Activated CD4-positive, alpha-beta T cell treated with anti-CD3 and anti-CD28 coated beads, Interleukin-2, amount 10 ng/mL, durations not matched to agents 7 days and 5 days (primary cell): ENCODE measurements around the gene CCDC78. TPM values are rescaled to one million over a fixed set of nuclear protein-coding genes. Genes with fewer than 3 reads are reported as not detected.
A peak's percentile ranks its signal among the peaks of the same experiment; 100 is the strongest.
"Not testable (repeated sequence)": the region's sequence is repeated elsewhere in the genome, so short reads cannot be mapped to it uniquely, and the experiment has no call there.

Experiments
- CTCF ChIA-PET: fragments of 350-600 bp; sonication (Branson Sonifier 250); formaldehyde crosslinking; loops from one replicate; lab custom pipeline; 2021; ENCODE audit warnings: antibody characterized with exemption; lab: Charles Lee
- POLR2A ChIA-PET: fragments of 350-600 bp; sonication (Branson Sonifier 250); formaldehyde crosslinking; loops from one replicate; lab custom pipeline; 2021; ENCODE audit warnings: antibody characterized with exemption; lab: Charles Lee
- DNase-seq: peaks from one replicate; pipeline ENCODE4 v3.0.0-alpha.2; 2020
- H3K27ac Mint-ChIP-seq: one replicate; pipeline ENCODE4 v1.8.0; 2021; ENCODE audit warnings: mild to moderate bottlenecking, moderate library complexity, mixed read lengths
- H3K27me3 Mint-ChIP-seq: one replicate; pipeline ENCODE4 v1.8.0; 2021; ENCODE audit warnings: mixed read lengths
- H3K36me3 Mint-ChIP-seq: one replicate; pipeline ENCODE4 v1.8.0; 2021; ENCODE audit warnings: low read depth, mixed read lengths
- H3K4me1 Mint-ChIP-seq: one replicate; pipeline ENCODE4 v1.8.0; 2021; ENCODE audit warnings: mixed read lengths
- H3K4me3 Mint-ChIP-seq: one replicate; pipeline ENCODE4 v1.8.0; 2021; ENCODE audit warnings: mild to moderate bottlenecking, moderate library complexity, mixed read lengths
- H3K9me3 Mint-ChIP-seq: one replicate; pipeline ENCODE4 v1.8.0; 2021; ENCODE audit warnings: mixed read lengths
- total RNA-seq, 2 experiments: library from RNA; stranded (reverse); gene quantifications; one replicate each; pipeline ENCODE4 v1.2.3, GENCODE V29; 2021

CCDC78 gene
- total RNA-seq, 2 experiments from 2014 or later = 1.6 to 2.3 TPM

DNA sequence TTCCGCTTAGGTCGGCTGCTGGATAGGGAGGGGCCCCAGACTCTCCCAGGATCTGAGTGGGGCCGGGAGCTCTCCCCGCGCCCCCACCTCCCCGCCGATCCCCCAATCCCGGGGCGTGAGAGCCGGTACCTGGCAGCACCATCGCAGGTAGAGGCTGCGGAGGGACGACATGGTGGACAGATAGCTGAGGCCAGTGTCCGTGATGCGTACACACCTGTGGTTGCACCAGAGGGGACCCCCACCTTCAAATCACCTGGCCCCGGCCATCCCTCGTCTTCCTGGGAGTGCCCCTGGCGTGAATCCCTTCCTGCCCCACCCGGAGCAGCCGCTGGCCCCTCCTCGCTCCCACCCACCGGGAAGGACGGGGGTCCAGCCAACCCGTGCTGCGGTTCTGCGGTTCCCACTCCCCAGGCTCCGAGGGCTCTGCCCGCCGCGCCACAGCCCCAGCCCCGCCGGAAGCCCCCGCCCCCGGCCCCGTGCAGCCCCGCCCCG, 31.3 kb downstream of the CCDC78 start:
- Mint-ChIP-seq H3K36me3 (peaks cover 4% of the 10 kb centered on the region), H3K27ac (no peak overlapping the region), H3K9me3 (no peaks in the 10 kb centered on the region), H3K27me3 (peaks cover 15% of the 10 kb centered on the region), H3K4me1 (peaks cover 32% of the 10 kb centered on the region), H3K4me3 (peak overlapping the region; percentile 47)
- ChIA-PET POLR2A (interaction anchor here (0.5 to 1.0 kb wide), 2 partner anchors 27 to 310 kb away, joined by 3 read pairs; no protein-coding TSS in a partner anchor), CTCF (interaction anchor here (1.2 to 2.1 kb wide), 3 partner anchors 9 to 21 kb away, joined by 4 to 7 read pairs (median 6); no protein-coding TSS in a partner anchor)
- DNase-seq = no peak

DNA sequence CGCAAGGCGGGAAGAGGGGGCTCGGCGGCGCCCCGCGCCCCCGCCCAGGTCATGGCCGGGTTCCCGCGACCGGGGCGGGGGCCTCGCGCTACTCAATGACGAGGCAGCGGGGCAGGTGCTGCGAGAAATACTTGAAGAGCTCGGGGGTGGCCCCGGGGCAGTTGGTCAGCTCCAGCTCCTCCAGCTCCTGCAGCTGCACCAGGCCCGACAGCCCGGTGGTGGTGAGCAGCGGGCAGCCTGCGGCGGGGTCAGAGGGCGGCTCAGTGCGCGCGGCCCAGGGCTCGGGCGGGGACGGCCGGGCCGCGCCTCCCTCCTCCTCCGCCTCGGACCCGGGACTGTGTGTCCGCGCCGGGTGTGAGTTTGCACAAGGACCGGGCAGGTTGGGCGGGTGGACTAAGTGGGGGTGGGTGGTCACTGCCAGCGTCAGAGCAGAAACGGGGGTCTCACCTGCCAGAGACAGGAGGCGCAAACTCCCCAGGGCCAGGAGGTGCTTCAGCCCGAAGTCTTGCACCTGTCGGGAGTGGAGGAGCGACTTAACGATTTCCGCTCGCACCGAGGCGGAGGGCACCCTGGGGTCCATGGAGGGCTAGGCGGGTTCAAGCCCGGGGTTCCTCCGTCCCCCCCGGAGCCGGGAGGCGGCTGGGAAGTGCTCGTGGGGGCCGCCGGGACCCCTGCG, 31.9 kb downstream of the CCDC78 start:
- Mint-ChIP-seq H3K36me3 (peaks cover 4% of the 10 kb centered on the region), H3K9me3 (no peaks in the 10 kb centered on the region), H3K27me3 (peaks cover 15% of the 10 kb centered on the region), H3K4me3 (peak overlapping the region; percentile 55), H3K4me1 (peaks cover 33% of the 10 kb centered on the region), H3K27ac (peak overlapping the region; percentile 54)
- no peak for DNase-seq
- ChIA-PET POLR2A (no interaction called here), CTCF (interaction anchor here (1.7 kb wide), 1 partner anchor 8 kb away, joined by 6 read pairs; no protein-coding TSS in a partner anchor)

DNA sequence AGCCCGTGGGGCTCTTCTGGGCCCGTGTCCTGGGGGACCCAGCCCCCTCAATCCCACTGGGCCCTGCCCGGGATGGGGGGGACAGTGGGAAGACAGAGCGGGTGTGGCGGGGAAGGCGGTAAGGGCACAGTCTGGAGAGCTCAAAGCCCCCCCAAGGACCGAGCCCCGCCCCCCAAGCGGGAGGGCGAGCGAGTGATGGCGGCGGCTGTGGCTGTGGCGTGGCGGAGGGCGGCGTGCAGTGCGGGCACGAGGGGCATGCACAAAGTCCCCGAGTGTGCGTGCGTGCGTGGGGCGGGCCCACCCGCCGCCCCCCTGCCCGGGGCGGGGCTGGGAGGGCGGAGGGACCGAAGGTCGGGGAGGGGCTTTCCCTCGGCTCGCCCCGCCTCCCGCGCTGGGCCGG, 32.5 kb downstream of the CCDC78 start:
- peaks cover 15% of the 10 kb centered on the region for H3K27me3 Mint-ChIP-seq
- no peak overlapping the region for H3K4me3 Mint-ChIP-seq
- no peak for DNase-seq
- no peak overlapping the region for H3K27ac Mint-ChIP-seq
- CTCF ChIA-PET = interaction anchor here (1.3 kb wide), 1 partner anchor 57 kb away, joined by 3 read pairs; the partner anchor contains the start of gene METTL26
- no peaks in the 10 kb centered on the region for H3K9me3 Mint-ChIP-seq
- peaks cover 34% of the 10 kb centered on the region for H3K4me1 Mint-ChIP-seq
- POLR2A ChIA-PET = no interaction called here
- H3K36me3 Mint-ChIP-seq = peaks cover 4% of the 10 kb centered on the region

GRCh38 chr16:693364-693763, 32.9 kb downstream of the CCDC78 start:
- peaks cover 15% of the 10 kb centered on the region for H3K27me3 Mint-ChIP-seq
- H3K4me1 Mint-ChIP-seq = peaks cover 36% of the 10 kb centered on the region
- peak overlapping the region; percentile 19 for H3K4me3 Mint-ChIP-seq
- no peaks in the 10 kb centered on the region for H3K9me3 Mint-ChIP-seq
- CTCF ChIA-PET = interaction anchor here (1.3 kb wide), 1 partner anchor 57 kb away, joined by 3 read pairs; the partner anchor contains the start of gene METTL26
- H3K36me3 Mint-ChIP-seq = peaks cover 4% of the 10 kb centered on the region
- POLR2A ChIA-PET = no interaction called here
- no peak for DNase-seq
- H3K27ac Mint-ChIP-seq = no peak overlapping the region

DNA sequence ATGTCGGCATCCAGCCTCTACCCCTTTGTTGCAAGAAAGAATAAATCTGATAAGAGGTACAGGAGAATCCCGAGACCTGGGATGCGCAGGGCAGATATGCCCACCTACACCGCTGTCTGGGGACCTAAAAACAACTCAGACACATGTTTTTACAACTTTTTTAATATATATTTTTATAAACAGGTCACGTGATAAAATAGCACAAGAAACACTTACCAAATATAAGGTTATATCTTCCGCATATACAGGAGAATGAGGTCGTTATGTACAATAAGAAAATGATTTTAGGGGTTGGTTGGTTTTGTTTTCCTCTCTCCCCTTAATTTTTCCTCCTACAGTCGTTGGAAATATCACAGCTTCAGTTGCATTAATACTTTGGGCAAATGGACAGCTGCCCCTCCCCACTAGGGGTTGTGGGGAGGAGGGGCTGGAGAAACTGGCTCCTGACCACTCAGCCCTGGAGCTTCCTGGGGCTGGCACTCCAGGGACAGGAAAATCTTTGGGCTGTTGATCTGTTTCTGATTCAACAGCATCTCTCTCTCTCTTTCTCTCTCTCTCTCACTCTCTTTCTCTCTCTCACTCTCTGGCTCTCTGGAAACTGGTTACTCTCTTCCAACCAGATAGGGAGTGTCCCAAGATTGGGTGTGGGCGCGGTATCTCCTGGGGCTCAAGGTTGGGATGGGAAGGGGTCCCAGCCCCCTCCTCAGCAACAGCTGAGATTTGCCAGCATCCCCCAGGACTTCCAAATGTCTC, 33.7 kb downstream of the CCDC78 start:
- Mint-ChIP-seq H3K4me3 (no peak overlapping the region), H3K9me3 (no peaks in the 10 kb centered on the region), H3K4me1 (peaks cover 39% of the 10 kb centered on the region), H3K27ac (no peak overlapping the region), H3K36me3 (peaks cover 4% of the 10 kb centered on the region), H3K27me3 (peaks cover 15% of the 10 kb centered on the region)
- ChIA-PET POLR2A (no interaction called here), CTCF (interaction anchor here (1.3 kb wide), 1 partner anchor 56 kb away, joined by 3 read pairs; the partner anchor contains the start of gene METTL26)
- DNase-seq = no peak

GRCh38 chr16:691242-691641, 35.0 kb downstream of the CCDC78 start:
- H3K27me3 Mint-ChIP-seq = peaks cover 15% of the 10 kb centered on the region
- H3K36me3 Mint-ChIP-seq, DNase-seq, H3K9me3 Mint-ChIP-seq, POLR2A ChIA-PET: not testable (repeated sequence)
- CTCF ChIA-PET = interaction anchor here (1.5 kb wide), 1 partner anchor 10 kb away, joined by 3 read pairs; no protein-coding TSS in a partner anchor
- H3K4me3 Mint-ChIP-seq = peak overlapping the region; percentile 89
- peak overlapping the region; percentile 76 for H3K27ac Mint-ChIP-seq
- peaks cover 36% of the 10 kb centered on the region for H3K4me1 Mint-ChIP-seq

DNA sequence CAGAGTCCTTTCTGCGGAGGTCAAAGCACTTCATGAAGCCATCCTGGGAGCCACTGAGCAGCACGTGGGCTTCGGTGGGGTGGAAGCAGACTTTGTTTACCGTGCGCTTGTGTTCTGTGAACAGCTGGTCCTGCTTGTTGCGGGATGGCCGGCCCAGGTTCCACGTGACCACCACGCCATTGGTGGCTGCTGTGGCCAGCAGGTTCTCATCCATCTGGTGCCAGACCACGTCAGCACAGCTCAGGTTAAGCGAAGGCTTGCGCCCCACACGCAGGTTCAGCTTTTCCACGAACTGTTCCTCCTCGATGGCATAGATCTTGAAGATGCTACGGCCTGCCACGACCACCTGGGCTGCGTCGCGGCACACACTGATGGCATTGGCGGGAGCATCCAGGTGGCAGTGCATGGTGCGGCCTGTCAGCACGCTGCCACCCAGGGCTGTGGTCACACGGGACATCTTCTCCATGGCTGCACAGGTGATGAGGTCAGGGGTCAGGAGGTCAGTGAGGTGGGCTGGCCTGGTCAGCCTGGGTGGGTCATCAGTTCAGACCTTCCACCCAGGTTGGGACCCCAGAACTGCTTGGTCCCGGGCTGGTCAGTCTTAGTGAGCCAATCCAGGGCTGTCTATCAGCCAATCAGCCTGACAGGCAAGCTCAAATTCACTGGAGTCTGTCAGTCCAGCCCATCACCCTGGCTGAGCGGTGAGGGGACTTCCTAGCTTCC, 36.9 kb downstream of the CCDC78 start:
- Mint-ChIP-seq H3K27ac (peak overlapping the region; percentile 89), H3K4me1 (peaks cover 35% of the 10 kb centered on the region), H3K4me3 (peak overlapping the region; percentile 89), H3K9me3 (no peaks in the 10 kb centered on the region), H3K36me3 (peaks cover 9% of the 10 kb centered on the region), H3K27me3 (peaks cover 13% of the 10 kb centered on the region)
- no peak for DNase-seq
- POLR2A ChIA-PET = no interaction called here
- CTCF ChIA-PET = interaction anchor here (0.7 to 1.5 kb wide), 9 partner anchors 9 to 1016 kb away, joined by 3 to 5 read pairs (median 3); partner anchors contain the start of genes CIAO3, MAPK8IP3, RHBDL1 and RHOT2

- Mint-ChIP-seq H3K4me3 (peak overlapping the region; percentile 16), H3K27ac (no peak overlapping the region), H3K9me3 (no peaks in the 10 kb centered on the region), H3K4me1 (peaks cover 44% of the 10 kb centered on the region), H3K27me3 (peaks cover 4% of the 10 kb centered on the region), H3K36me3 (peaks cover 12% of the 10 kb centered on the region)
- ChIA-PET CTCF (interaction anchor here (1.0 to 2.1 kb wide), 2 partner anchors 19 to 40 kb away, joined by 3 to 5 read pairs; partner anchors contain the start of gene RHOT2), POLR2A (no interaction called here)
- DNase-seq = no peak
Observed at GRCh38 chr16:687499-687898, 38.7 kb downstream of the CCDC78 start.

DNA sequence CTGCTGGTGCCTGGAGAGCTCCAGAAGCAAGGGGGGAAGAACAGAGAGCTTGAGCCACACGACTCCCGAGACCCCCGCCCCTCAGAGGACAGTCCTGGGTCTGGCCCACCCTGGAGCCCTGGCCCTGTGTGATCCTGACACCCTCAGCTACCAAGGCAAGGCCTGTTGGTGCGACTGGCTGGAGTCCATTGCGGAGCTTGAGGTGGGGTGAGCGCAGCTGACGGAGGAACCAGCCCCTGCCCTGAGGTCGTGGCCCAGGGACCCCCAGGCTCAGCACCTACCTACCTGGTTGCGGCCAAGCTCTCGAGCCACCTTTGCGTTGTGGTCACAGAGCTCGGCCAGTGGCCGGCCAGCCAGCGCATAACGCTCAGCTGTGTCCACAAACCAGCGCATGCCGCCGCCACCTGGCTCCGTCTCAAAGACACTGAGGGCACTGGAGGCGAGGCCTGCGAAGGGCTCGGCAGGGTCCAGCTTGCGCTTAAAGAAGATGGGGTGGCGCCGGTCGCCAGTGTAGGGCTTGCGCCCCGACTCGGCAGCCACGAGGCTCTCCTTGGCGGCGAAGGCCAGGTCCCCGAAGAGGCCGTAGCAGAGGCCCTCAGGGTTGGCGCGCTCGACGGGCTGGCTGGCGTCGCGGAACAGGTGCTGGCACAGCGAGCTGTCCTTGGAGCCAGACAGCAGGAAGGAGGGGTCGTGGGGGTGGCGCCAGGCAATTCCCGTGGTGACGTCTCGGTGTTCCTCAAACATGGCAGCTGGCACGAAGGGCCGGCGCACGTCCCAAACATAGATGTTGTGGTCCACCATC, 39.6 kb downstream of the CCDC78 start:
- H3K4me3 Mint-ChIP-seq = no peak overlapping the region
- CTCF ChIA-PET = interaction anchor here (1.0 to 2.1 kb wide), 4 partner anchors 9 to 103 kb away, joined by 3 to 6 read pairs (median 4); partner anchors contain the start of gene RHOT2
- H3K36me3 Mint-ChIP-seq = peaks cover 19% of the 10 kb centered on the region
- H3K9me3 Mint-ChIP-seq = no peaks in the 10 kb centered on the region
- H3K27me3 Mint-ChIP-seq = no peaks in the 10 kb centered on the region
- H3K4me1 Mint-ChIP-seq = peaks cover 51% of the 10 kb centered on the region
- no peak overlapping the region for H3K27ac Mint-ChIP-seq
- POLR2A ChIA-PET = no interaction called here
- no peak for DNase-seq

DNA sequence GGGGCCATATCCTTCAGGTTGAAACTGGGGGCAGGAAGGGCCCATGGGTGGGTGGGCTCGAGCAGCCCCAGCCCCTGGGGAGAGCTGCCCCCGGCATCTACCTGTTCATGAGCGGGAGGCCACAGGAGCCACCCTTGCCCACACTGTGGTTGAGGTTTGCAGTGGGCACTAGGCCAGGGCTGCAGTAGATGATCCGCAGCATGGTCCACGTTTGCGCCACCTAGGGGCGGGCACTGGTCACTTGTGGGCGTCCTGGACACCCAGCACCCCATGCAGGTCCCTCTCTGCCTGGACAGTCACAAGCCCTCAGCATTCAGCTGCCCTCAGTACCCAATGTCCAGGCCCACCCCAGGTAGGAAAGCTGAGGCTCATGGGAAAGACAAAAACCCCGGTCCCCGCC, 40.3 kb downstream of the CCDC78 start:
- H3K27ac Mint-ChIP-seq = peak overlapping the region; percentile 46
- CTCF ChIA-PET = interaction anchor here (1.1 to 2.1 kb wide), 3 partner anchors 9 to 104 kb away, joined by 3 to 6 read pairs (median 5); partner anchors contain the start of gene RHOT2
- H3K4me1 Mint-ChIP-seq = peaks cover 54% of the 10 kb centered on the region
- no peak overlapping the region for H3K4me3 Mint-ChIP-seq
- H3K9me3 Mint-ChIP-seq = no peaks in the 10 kb centered on the region
- no peak for DNase-seq
- peaks cover 19% of the 10 kb centered on the region for H3K36me3 Mint-ChIP-seq
- no peaks in the 10 kb centered on the region for H3K27me3 Mint-ChIP-seq
- POLR2A ChIA-PET = no interaction called here

- Mint-ChIP-seq H3K36me3 (peaks cover 18% of the 10 kb centered on the region), H3K9me3 (no peaks in the 10 kb centered on the region), H3K4me1 (peaks cover 49% of the 10 kb centered on the region), H3K4me3 (no peak overlapping the region), H3K27ac (no peak overlapping the region), H3K27me3 (no peaks in the 10 kb centered on the region)
- no peak for DNase-seq
- ChIA-PET CTCF (interaction anchor here (1.3 to 1.4 kb wide), 2 partner anchors 10 to 12 kb away, joined by 4 to 6 read pairs; no protein-coding TSS in a partner anchor), POLR2A (interaction anchor here (0.6 kb wide), 1 partner anchor 154 kb away, joined by 3 read pairs; no protein-coding TSS in a partner anchor)
Observed at GRCh38 chr16:684961-685696, 41.1 kb downstream of the CCDC78 start.
